ENCODE results near the gene MTAP. TPM values are rescaled to one million over a fixed set of nuclear protein-coding genes. Genes with fewer than 3 reads are reported as not detected.

MTAP gene
- total RNA-seq, 4 donors from 2014 or later = 3.6 to 65.8 (median 39.4) TPM

GRCh38 chr9:21883642-21884041 is 81.2 kb downstream of the MTAP start:
- no peaks in the 10 kb centered on the region for H3K36me3 ChIP-seq
- H3K4me1 ChIP-seq = no peaks in the 10 kb centered on the region
- DNase-seq = no peak
- H3K4me3 ChIP-seq = no peak overlapping the region
- peaks cover 0 to 14% of the 10 kb centered on the region in 2 donors for H3K9me3 ChIP-seq
- intact Hi-C loops (cut with DNase I; ENCODE audit: low total_unique reads) = no loop called here
- no peak for TF ChIP-seq CTCF (IDR thresholded peaks at IDR 0.05)
- TF ChIP-seq POLR2A (IDR thresholded peaks at IDR 0.05) = no peak
- H3K27me3 ChIP-seq = no peaks in the 10 kb centered on the region
- no peak overlapping the region for H3K27ac ChIP-seq

GRCh38 chr9:21889673-21890072 is 87.2 kb downstream of the MTAP start:
- intact Hi-C loops (cut with DNase I; ENCODE audit: low total_unique reads) = no loop called here
- H3K36me3 ChIP-seq = no peaks in the 10 kb centered on the region
- DNase-seq = no peak
- H3K27me3 ChIP-seq = no peaks in the 10 kb centered on the region
- H3K4me1 ChIP-seq = no peaks in the 10 kb centered on the region
- TF ChIP-seq POLR2A (IDR thresholded peaks at IDR 0.05) (no peak), CTCF (IDR thresholded peaks at IDR 0.05) (no peak)
- H3K9me3 ChIP-seq = peaks cover 0 to 9% of the 10 kb centered on the region in 2 donors
- H3K27ac ChIP-seq = no peak overlapping the region
- no peak overlapping the region for H3K4me3 ChIP-seq

DNA sequence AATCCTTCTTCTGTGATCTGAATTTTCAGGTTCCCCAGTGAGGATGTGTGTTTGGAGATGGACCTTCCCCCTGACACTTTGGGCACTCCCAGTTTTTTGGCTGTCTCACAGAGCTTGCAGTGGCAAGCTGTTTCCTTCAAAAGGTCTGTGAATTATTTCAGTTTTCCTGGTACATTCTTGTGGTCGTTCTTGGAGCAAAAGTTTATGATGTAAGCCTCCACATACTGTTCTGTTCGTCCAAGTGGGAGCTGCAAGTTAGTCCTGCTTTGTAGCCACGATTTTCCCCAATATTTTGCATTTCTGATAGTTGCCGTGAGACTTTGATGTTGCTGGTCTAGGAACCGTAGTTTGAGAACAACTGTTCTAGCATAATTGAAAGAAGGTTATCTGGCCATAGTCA is 88.3 kb downstream of the MTAP start:
- no peak overlapping the region for H3K4me3 ChIP-seq

GRCh38 chr9:21901546-21901945 is 99.1 kb downstream of the MTAP start:
- Histone ChIP-seq H3K27me3 (no peaks in the 10 kb centered on the region), H3K36me3 (no peaks in the 10 kb centered on the region), H3K27ac (no peak overlapping the region), H3K4me3 (no peak overlapping the region), H3K4me1 (no peaks in the 10 kb centered on the region), H3K9me3 (peaks cover 0 to 15% of the 10 kb centered on the region in 2 donors)
- DNase-seq = no peak
- intact Hi-C loops (cut with DNase I; ENCODE audit: low total_unique reads) = no loop called here
- no peak for TF ChIP-seq POLR2A (IDR thresholded peaks at IDR 0.05)
- TF ChIP-seq CTCF (IDR thresholded peaks at IDR 0.05) = no peak

More for the DNA sequence above, 88.3 kb downstream of the MTAP start:
- Histone ChIP-seq H3K27me3 (no peaks in the 10 kb centered on the region), H3K27ac (no peak overlapping the region), H3K9me3 (peaks cover 0 to 11% of the 10 kb centered on the region in 2 donors), H3K4me1 (no peaks in the 10 kb centered on the region), H3K36me3 (no peaks in the 10 kb centered on the region)
- DNase-seq = no peak
- no peak for TF ChIP-seq CTCF (IDR thresholded peaks at IDR 0.05)
- no peak for TF ChIP-seq POLR2A (IDR thresholded peaks at IDR 0.05)
- intact Hi-C loops (cut with DNase I; ENCODE audit: low total_unique reads) = no loop called here

- intact Hi-C loops (cut with DNase I; ENCODE audit: low total_unique reads) = no loop called here
- H3K4me1 ChIP-seq = no peaks in the 10 kb centered on the region
- H3K27ac ChIP-seq = no peak overlapping the region
- TF ChIP-seq CTCF (IDR thresholded peaks at IDR 0.05) (no peak), POLR2A (IDR thresholded peaks at IDR 0.05) (no peak)
- no peak for DNase-seq
- H3K36me3 ChIP-seq = no peaks in the 10 kb centered on the region
- peaks cover 0 to 13% of the 10 kb centered on the region in 2 donors for H3K9me3 ChIP-seq
- no peaks in the 10 kb centered on the region for H3K27me3 ChIP-seq
- no peak overlapping the region for H3K4me3 ChIP-seq
Measured at GRCh38 chr9:21902136-21902535, 99.7 kb downstream of the MTAP start.
